ENCODE measurements around the gene NDRG4. TPM values are rescaled to one million over a fixed set of nuclear protein-coding genes. Genes with fewer than 3 reads are reported as not detected.

Gene NDRG4
- total RNA-seq, 1 donor from 2014 or later = 677 TPM

GRCh38 chr16:58493756-58494431 lies 6.0 kb upstream of the NDRG4 start:
- no peak for DNase-seq
- peaks cover 33% of the 10 kb centered on the region for H3K4me1 Mint-ChIP-seq (ENCODE audit: low read depth, unreplicated experiment)
- no peak for TF ChIP-seq CTCF (IDR thresholded peaks at IDR 0.05; ENCODE audit: partially characterized antibody, unreplicated experiment)
- H3K27ac Mint-ChIP-seq (ENCODE audit: unreplicated experiment) = peak overlapping the region; percentile 100
- H3K27me3 Mint-ChIP-seq (ENCODE audit: unreplicated experiment) = peaks cover 10% of the 10 kb centered on the region
- peak overlapping the region; percentile 63 for H3K4me3 Mint-ChIP-seq (ENCODE audit: unreplicated experiment)
- H3K9me3 Mint-ChIP-seq (ENCODE audit: unreplicated experiment) = peaks cover 15% of the 10 kb centered on the region
- no peaks in the 10 kb centered on the region for H3K36me3 Mint-ChIP-seq (ENCODE audit: unreplicated experiment)

- Mint-ChIP-seq H3K4me3 (ENCODE audit: unreplicated experiment) (peak overlapping the region; percentile 91), H3K27me3 (ENCODE audit: unreplicated experiment) (peaks cover 11% of the 10 kb centered on the region), H3K27ac (ENCODE audit: unreplicated experiment) (peak overlapping the region; percentile 100), H3K9me3 (ENCODE audit: unreplicated experiment) (peaks cover 13% of the 10 kb centered on the region), H3K36me3 (ENCODE audit: unreplicated experiment) (no peaks in the 10 kb centered on the region), H3K4me1 (ENCODE audit: low read depth, unreplicated experiment) (peaks cover 34% of the 10 kb centered on the region)
- TF ChIP-seq CTCF (IDR thresholded peaks at IDR 0.05; ENCODE audit: partially characterized antibody, unreplicated experiment) = peak; percentile 41
- peak; percentile 87 for DNase-seq
Measured at GRCh38 chr16:58494981-58495520, 4.9 kb upstream of the NDRG4 start.

- peaks cover 15% of the 10 kb centered on the region for H3K27me3 Mint-ChIP-seq (ENCODE audit: unreplicated experiment)
- peaks cover 34% of the 10 kb centered on the region for H3K4me1 Mint-ChIP-seq (ENCODE audit: low read depth, unreplicated experiment)
- no peaks in the 10 kb centered on the region for H3K36me3 Mint-ChIP-seq (ENCODE audit: unreplicated experiment)
- H3K4me3 Mint-ChIP-seq (ENCODE audit: unreplicated experiment) = peak overlapping the region; percentile 91
- no peak for TF ChIP-seq CTCF (IDR thresholded peaks at IDR 0.05; ENCODE audit: partially characterized antibody, unreplicated experiment)
- H3K9me3 Mint-ChIP-seq (ENCODE audit: unreplicated experiment) = peaks cover 17% of the 10 kb centered on the region
- peak overlapping the region; percentile 100 for H3K27ac Mint-ChIP-seq (ENCODE audit: unreplicated experiment)
- DNase-seq = peak; percentile 63
Measured at GRCh38 chr16:58495521-58496331, 4.2 kb upstream of the NDRG4 start.

- H3K9me3 Mint-ChIP-seq (ENCODE audit: unreplicated experiment) = peaks cover 20% of the 10 kb centered on the region
- no peak for DNase-seq
- peaks cover 31% of the 10 kb centered on the region for H3K4me1 Mint-ChIP-seq (ENCODE audit: low read depth, unreplicated experiment)
- H3K27ac Mint-ChIP-seq (ENCODE audit: unreplicated experiment) = peak overlapping the region; percentile 82
- peaks cover 15% of the 10 kb centered on the region for H3K27me3 Mint-ChIP-seq (ENCODE audit: unreplicated experiment)
- H3K36me3 Mint-ChIP-seq (ENCODE audit: unreplicated experiment) = no peaks in the 10 kb centered on the region
- no peak overlapping the region for H3K4me3 Mint-ChIP-seq (ENCODE audit: unreplicated experiment)
- TF ChIP-seq CTCF (IDR thresholded peaks at IDR 0.05; ENCODE audit: partially characterized antibody, unreplicated experiment) = no peak
Measured at GRCh38 chr16:58497468-58497867, 2.5 kb upstream of the NDRG4 start.

Measured in glutamatergic neuron (in vitro differentiated cells).